SK-N-SH (cell line): Measurements from ENCODE around the gene JAG2. TPM values are rescaled to one million over a fixed set of nuclear protein-coding genes. Genes with fewer than 3 reads are reported as not detected.

Source experiments
- CTCF ChIA-PET: fragments of 300-600, 350-600 bp; formaldehyde crosslinking; extraction: SDS; loops from one replicate; lab custom pipeline; 2021; lab: Yijun Ruan, JAX
- POLR2A ChIA-PET: fragments of 350-600 bp; sonication (Branson Sonifier 250); formaldehyde crosslinking; extraction: SDS; loops from one replicate; lab custom pipeline; 2020; ENCODE audit warnings: antibody characterized with exemption, inconsistent platforms; lab: Yijun Ruan, JAX
- DNase-seq: peaks from one replicate; pipeline ENCODE4 v3.0.0; 2012
- H2AFZ ChIP-seq: fragments of 200-600 bp; sonication (generic); 2 replicates; pipeline ENCODE4 v1.8.1; 2016; ENCODE audit warnings: antibody characterized with exemption, mild to moderate bottlenecking, low read depth
- H3F3A ChIP-seq: fragments of 200-600 bp; sonication (generic); replicated peaks from 2 replicates; pipeline ENCODE3; 2016; ENCODE audit warnings: antibody characterized with exemption, mild to moderate bottlenecking; ENCODE audit not compliant: insufficient read depth
- H3K27ac ChIP-seq, 2 experiments: fragments of 200-500 bp in 1 of 2; fragments of 200-600 bp in 1 of 2; sonication (Bioruptor generic) in 1 of 2; sonication (generic), shearing (Covaris generic) in 1 of 2; 2 replicates each; pipeline versions ENCODE4 v1.5.1 to v1.6.1; 2014 to 2016; ENCODE audit warnings: low read depth in 2 of 2, inconsistent platforms in 1 of 2, low read length in 1 of 2, mild to moderate bottlenecking in 1 of 2, mixed read lengths in 1 of 2
- H3K27me3 ChIP-seq: fragments of 200-600 bp; sonication (generic), shearing (Covaris generic); 2 replicates; pipeline ENCODE4 v1.6.1; 2016; ENCODE audit warnings: mixed run types; ENCODE audit not compliant: insufficient read depth
- H3K36me3 ChIP-seq, 2 experiments: fragments of 200-500 bp in 1 of 2; fragments of 200-600 bp in 1 of 2; sonication (Bioruptor generic) in 1 of 2; sonication (generic) in 1 of 2; replicated peaks in 1 of 2; 2 replicates each; pipeline versions ENCODE3 to v1.5.1; 2014 to 2016; ENCODE audit warnings: low read length in 1 of 2, mild to moderate bottlenecking in 1 of 2; ENCODE audit not compliant: insufficient read depth in 2 of 2, control insufficient read depth in 1 of 2
- H3K4me1 ChIP-seq, 2 experiments: fragments of 200-500 bp in 1 of 2; fragments of 200-600 bp in 1 of 2; sonication (Bioruptor generic) in 1 of 2; sonication (generic), shearing (Covaris generic) in 1 of 2; 2 replicates each; pipeline versions ENCODE4 v1.5.1 to v1.6.1; 2014 to 2016; ENCODE audit warnings: low read depth in 1 of 2, low read length in 1 of 2, mixed run types in 1 of 2; ENCODE audit not compliant: insufficient read depth in 2 of 2, control insufficient read depth in 1 of 2
- H3K4me2 ChIP-seq: fragments of 200-600 bp; sonication (generic), shearing (Covaris generic); 2 replicates; pipeline ENCODE4 v1.6.1; 2017; ENCODE audit warnings: mixed run types
- H3K4me3 ChIP-seq, 2 experiments: fragments of 200-500 bp in 1 of 2; fragments of 200-600 bp in 1 of 2; sonication (Bioruptor generic) in 1 of 2; sonication (generic), shearing (Covaris generic) in 1 of 2; 2 replicates each; pipeline versions ENCODE4 v1.5.1 to v1.8.1; 2014 to 2016; ENCODE audit warnings: low read depth in 2 of 2, inconsistent platforms in 1 of 2, low read length in 1 of 2, mild to moderate bottlenecking in 1 of 2, mixed read lengths in 1 of 2, moderate library complexity in 1 of 2
- H3K79me2 ChIP-seq: fragments of 200-600 bp; sonication (generic); 2 replicates; pipeline ENCODE4 v1.8.1; 2017; ENCODE audit warnings: mild to moderate bottlenecking; ENCODE audit not compliant: insufficient read depth
- H3K9ac ChIP-seq: fragments of 200-600 bp; sonication (generic); 2 replicates; pipeline ENCODE4 v1.6.1; 2017; ENCODE audit warnings: mixed run types
- H3K9me2 ChIP-seq: fragments of 200-600 bp; sonication (generic); 2 replicates; pipeline ENCODE4 v1.6.1; 2017; ENCODE audit warnings: mixed run types
- H3K9me3 ChIP-seq: fragments of 200-600 bp; sonication (generic); 2 replicates; pipeline ENCODE4 v1.6.1; 2017; ENCODE audit warnings: mixed run types, mild to moderate bottlenecking, moderate library complexity
- H4K20me1 ChIP-seq: fragments of 200-600 bp; sonication (generic); 2 replicates; pipeline ENCODE4 v1.6.1; 2017; ENCODE audit warnings: mild to moderate bottlenecking, mixed run types; ENCODE audit not compliant: insufficient read depth
- ELF1 ChIP-seq: IDR thresholded peaks from 2 replicates; pipeline ENCODE4 v1.4.0; 2012
- EZH2phosphoT487 ChIP-seq: fragments of 200-600 bp; sonication (generic); IDR thresholded peaks from 2 replicates; pipeline ENCODE4 v1.6.1; 2017; ENCODE audit warnings: low read depth, mixed run types, mild to moderate bottlenecking, antibody characterized with exemption, moderate library complexity, borderline replicate concordance
- FOXJ3 ChIP-seq: sonication (generic); formaldehyde crosslinking; IDR thresholded peaks from 2 replicates; pipeline ENCODE4 v1.5.1; 2020; ENCODE audit warnings: mild to moderate bottlenecking, missing genetic modification reagents
- FOXM1 ChIP-seq: IDR thresholded peaks from 2 replicates; pipeline ENCODE4 v1.4.0; 2012; ENCODE audit warnings: low read depth, mild to moderate bottlenecking
- GABPA ChIP-seq: IDR thresholded peaks from 2 replicates; pipeline ENCODE4 v1.4.0; 2012; ENCODE audit warnings: low read depth, mild to moderate bottlenecking
- IRF3 ChIP-seq: fragments of 150-350 bp; IDR thresholded peaks from 2 replicates; pipeline ENCODE4 v1.6.1; 2016; ENCODE audit warnings: mild to moderate bottlenecking, low read depth, low read length
- JUND ChIP-seq: IDR thresholded peaks from 2 replicates; pipeline ENCODE4 v1.4.0; 2012
- MEF2A ChIP-seq: IDR thresholded peaks from 2 replicates; pipeline ENCODE4 v1.4.0; 2012; ENCODE audit warnings: low read depth, borderline replicate concordance
- NFIC ChIP-seq: IDR thresholded peaks from 2 replicates; pipeline ENCODE4 v1.4.0; 2012; ENCODE audit warnings: borderline replicate concordance
- NRF1 ChIP-seq: IDR thresholded peaks from 2 replicates; pipeline ENCODE4 v1.6.1; 2012; ENCODE audit warnings: low read depth, mild to moderate bottlenecking, low read length
- POLR2AphosphoS5 ChIP-seq: IDR thresholded peaks from 2 replicates; pipeline ENCODE4 v1.6.1; 2012; ENCODE audit warnings: low read depth, low read length
- RAD21 ChIP-seq: IDR thresholded peaks from 2 replicates; pipeline ENCODE4 v1.6.1; 2012; ENCODE audit warnings: mild to moderate bottlenecking, low read length
- RXRA ChIP-seq: IDR thresholded peaks from 2 replicates; pipeline ENCODE4 v1.4.0; 2012; ENCODE audit warnings: low read depth, mild to moderate bottlenecking, borderline replicate concordance
- SIN3A ChIP-seq: IDR thresholded peaks from 2 replicates; pipeline ENCODE4 v1.6.1; 2012; ENCODE audit warnings: low read depth, mild to moderate bottlenecking, low read length, moderate library complexity, borderline replicate concordance
- TCF12 ChIP-seq: IDR thresholded peaks from 2 replicates; pipeline ENCODE4 v1.4.0; 2012
- USF2 ChIP-seq: fragments of 150-350 bp; IDR thresholded peaks from 2 replicates; pipeline ENCODE4 v1.6.1; 2017; ENCODE audit warnings: antibody characterized with exemption, low read length, low read depth, borderline replicate concordance
- WGBS: methylation state at CpG from one replicate; pipeline ENCODE4 v1.1.6; 2017; ENCODE audit warnings: low lambda C conversion rate; 5-methylcytosine and 5-hydroxymethylcytosine counted together
- polyA plus RNA-seq, 3 experiments: library from polyadenylated mRNA; depleted of rRNA; stranded (reverse); fragments of >200 nt; gene quantifications; 2 replicates each; pipeline ENCODE4 v1.2.3, GENCODE V29; 2012
- TF ChIP-seq, protein P1 (sequence below): IDR thresholded peaks from 2 replicates; pipeline ENCODE4 v1.6.1; 2012; ENCODE audit warnings: mild to moderate bottlenecking, low read depth, low read length, moderate library complexity
- TF ChIP-seq, protein P2 (sequence below): IDR thresholded peaks from 2 replicates; pipeline ENCODE4 v1.4.0; 2012; ENCODE audit warnings: low read depth, borderline replicate concordance

Gene JAG2
- polyA plus RNA-seq, 1 of the 3 experiments (the other 2 are of a cell fraction), result 1.7 TPM

DNA sequence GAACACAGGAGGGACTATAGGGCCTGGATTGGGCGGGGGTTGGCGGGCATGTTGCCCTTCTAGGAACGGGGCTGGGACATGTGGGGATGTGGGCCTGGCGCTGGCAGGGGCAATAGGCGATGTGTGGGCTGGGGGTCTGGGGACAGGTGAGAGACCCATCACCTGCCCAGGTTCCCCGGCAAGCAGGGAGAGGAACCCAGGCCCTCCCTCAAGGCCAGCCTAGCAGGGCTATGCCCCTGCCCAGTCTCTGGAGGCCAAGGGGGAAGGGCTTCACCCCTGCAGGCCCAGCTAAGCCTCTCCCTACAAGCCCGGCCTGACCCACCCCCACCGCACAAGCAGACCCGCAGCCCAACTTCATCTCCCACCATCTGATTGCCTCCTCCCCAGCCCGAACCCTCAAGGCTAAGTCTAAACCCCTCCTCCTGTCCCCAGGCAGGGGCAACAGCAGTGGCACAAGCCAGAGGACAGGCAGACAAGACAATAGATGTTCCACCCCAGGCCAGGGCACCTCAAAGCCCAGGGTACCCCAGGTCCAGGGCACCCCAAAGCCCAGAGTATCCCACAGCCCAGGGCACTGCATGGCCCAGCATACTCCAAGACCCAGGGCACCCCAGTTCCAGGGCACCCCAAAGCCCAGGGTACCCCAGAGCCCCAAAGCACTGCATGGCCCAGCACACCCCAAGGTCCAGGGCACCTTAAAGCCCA lies 6.5 kb downstream of the JAG2 start:
- Histone ChIP-seq H3K36me3 (no peaks in the 10 kb centered on the region), H3K9ac (no peak overlapping the region), H2AFZ (no peak overlapping the region), H3K79me2 (no peaks in the 10 kb centered on the region), H3K27me3 (no peaks in the 10 kb centered on the region), H3K9me3 (no peaks in the 10 kb centered on the region), H3K9me2 (no peaks in the 10 kb centered on the region), H3K27ac (no peak overlapping the region), H3K4me3 (no peak overlapping the region), H3F3A (no peaks in the 10 kb centered on the region), H4K20me1 (0 out of 2 replicates have a peak, but pooled peaks cover 3% of the 10 kb centered on the region), H3K4me1 (peaks cover 0 to 1% of the 10 kb centered on the region in 2 experiments; a peak in 1 of 4 replicates), H3K4me2 (no peak overlapping the region)
- CTCF ChIA-PET, result no interaction called here
- 81% methylated on average over 4 of the region's 10 CpGs for WGBS
- DNase-seq, result no peak
- TF ChIP-seq NFIC (no peak), NRF1 (no peak), EZH2phosphoT487 (no peak), ELF1 (no peak), IRF3 (no peak), TCF12 (no peak), SIN3A (no peak), JUND (no peak), FOXM1 (no peak), RAD21 (no peak), GABPA (no peak), MEF2A (no peak), USF2 (no peak), POLR2AphosphoS5 (no peak), RXRA (no peak), FOXJ3 (no peak)
- TF ChIP-seq, protein P1, sequence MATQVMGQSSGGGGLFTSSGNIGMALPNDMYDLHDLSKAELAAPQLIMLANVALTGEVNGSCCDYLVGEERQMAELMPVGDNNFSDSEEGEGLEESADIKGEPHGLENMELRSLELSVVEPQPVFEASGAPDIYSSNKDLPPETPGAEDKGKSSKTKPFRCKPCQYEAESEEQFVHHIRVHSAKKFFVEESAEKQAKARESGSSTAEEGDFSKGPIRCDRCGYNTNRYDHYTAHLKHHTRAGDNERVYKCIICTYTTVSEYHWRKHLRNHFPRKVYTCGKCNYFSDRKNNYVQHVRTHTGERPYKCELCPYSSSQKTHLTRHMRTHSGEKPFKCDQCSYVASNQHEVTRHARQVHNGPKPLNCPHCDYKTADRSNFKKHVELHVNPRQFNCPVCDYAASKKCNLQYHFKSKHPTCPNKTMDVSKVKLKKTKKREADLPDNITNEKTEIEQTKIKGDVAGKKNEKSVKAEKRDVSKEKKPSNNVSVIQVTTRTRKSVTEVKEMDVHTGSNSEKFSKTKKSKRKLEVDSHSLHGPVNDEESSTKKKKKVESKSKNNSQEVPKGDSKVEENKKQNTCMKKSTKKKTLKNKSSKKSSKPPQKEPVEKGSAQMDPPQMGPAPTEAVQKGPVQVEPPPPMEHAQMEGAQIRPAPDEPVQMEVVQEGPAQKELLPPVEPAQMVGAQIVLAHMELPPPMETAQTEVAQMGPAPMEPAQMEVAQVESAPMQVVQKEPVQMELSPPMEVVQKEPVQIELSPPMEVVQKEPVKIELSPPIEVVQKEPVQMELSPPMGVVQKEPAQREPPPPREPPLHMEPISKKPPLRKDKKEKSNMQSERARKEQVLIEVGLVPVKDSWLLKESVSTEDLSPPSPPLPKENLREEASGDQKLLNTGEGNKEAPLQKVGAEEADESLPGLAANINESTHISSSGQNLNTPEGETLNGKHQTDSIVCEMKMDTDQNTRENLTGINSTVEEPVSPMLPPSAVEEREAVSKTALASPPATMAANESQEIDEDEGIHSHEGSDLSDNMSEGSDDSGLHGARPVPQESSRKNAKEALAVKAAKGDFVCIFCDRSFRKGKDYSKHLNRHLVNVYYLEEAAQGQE, result no peak
- TF ChIP-seq, protein P2, sequence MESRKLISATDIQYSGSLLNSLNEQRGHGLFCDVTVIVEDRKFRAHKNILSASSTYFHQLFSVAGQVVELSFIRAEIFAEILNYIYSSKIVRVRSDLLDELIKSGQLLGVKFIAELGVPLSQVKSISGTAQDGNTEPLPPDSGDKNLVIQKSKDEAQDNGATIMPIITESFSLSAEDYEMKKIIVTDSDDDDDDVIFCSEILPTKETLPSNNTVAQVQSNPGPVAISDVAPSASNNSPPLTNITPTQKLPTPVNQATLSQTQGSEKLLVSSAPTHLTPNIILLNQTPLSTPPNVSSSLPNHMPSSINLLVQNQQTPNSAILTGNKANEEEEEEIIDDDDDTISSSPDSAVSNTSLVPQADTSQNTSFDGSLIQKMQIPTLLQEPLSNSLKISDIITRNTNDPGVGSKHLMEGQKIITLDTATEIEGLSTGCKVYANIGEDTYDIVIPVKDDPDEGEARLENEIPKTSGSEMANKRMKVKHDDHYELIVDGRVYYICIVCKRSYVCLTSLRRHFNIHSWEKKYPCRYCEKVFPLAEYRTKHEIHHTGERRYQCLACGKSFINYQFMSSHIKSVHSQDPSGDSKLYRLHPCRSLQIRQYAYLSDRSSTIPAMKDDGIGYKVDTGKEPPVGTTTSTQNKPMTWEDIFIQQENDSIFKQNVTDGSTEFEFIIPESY, result no peak
- POLR2A ChIA-PET, result no interaction called here
